Gastroesophageal sphincter (tissue), 4 donors: Measurements from ENCODE around the gene PLAU. TPM values are rescaled to one million over a fixed set of nuclear protein-coding genes. Genes with fewer than 3 reads are reported as not detected.

Source experiments
- ATAC-seq: fragments of 150-250 bp; one replicate; pipeline ENCODE4 v1.9.1; 2016; ENCODE audit warnings: mild to moderate bottlenecking, moderate library complexity
- H3K27ac ChIP-seq, 4 donors: fragments of 200-600 bp; sonication (generic) in 3 of 4; 1 replicate in 3 of 4; 2 replicates in 1 of 4; pipeline ENCODE4 v1.5.1; 2016 to 2019
- H3K27me3 ChIP-seq: fragments of 200-600 bp; sonication (generic); one replicate; pipeline ENCODE4 v1.5.1; 2019
- H3K36me3 ChIP-seq, 2 donors: fragments of 200-600 bp; sonication (generic); one replicate each; pipeline ENCODE4 v1.5.1; 2019; ENCODE audit warnings: control low read depth in 1 of 2
- H3K4me1 ChIP-seq, 3 donors: fragments of 200-600 bp; sonication (generic); 1 replicate in 2 of 3; 2 replicates in 1 of 3; pipeline ENCODE4 v1.5.1; 2016 to 2019; ENCODE audit warnings: control low read depth in 2 of 3
- H3K4me3 ChIP-seq, 2 donors: fragments of 200-600 bp; sonication (generic); one replicate each; pipeline ENCODE4 v1.5.1; 2019; ENCODE audit warnings: mild to moderate bottlenecking in 1 of 2, moderate library complexity in 1 of 2
- H3K9me3 ChIP-seq, 3 donors: fragments of 200-600 bp; sonication (generic); one replicate each; pipeline ENCODE4 v1.5.1; 2017 to 2019; ENCODE audit warnings: control low read depth in 2 of 3
- EP300 ChIP-seq: sonication (generic); formaldehyde crosslinking; IDR thresholded peaks from one replicate; pipeline ENCODE4 v1.6.1; 2017; ENCODE audit warnings: antibody characterized with exemption, mild to moderate bottlenecking
- POLR2A ChIP-seq, 2 donors: fragments of 450-650 bp; IDR thresholded peaks; one replicate each; pipeline ENCODE4 v1.6.1; 2017; ENCODE audit warnings: antibody characterized with exemption in 2 of 2, mild to moderate bottlenecking in 2 of 2, moderate library complexity in 1 of 2
- POLR2AphosphoS5 ChIP-seq: sonication (generic); formaldehyde crosslinking; IDR thresholded peaks from one replicate; pipeline ENCODE4 v1.6.1; 2017; ENCODE audit warnings: antibody characterized with exemption
- WGBS, 2 donors: methylation state at CpG; one replicate each; pipeline ENCODE4 v1.1.5; 2018; ENCODE audit warnings: low coverage in 1 of 2; 5-methylcytosine and 5-hydroxymethylcytosine counted together
- total RNA-seq, 4 donors: library from RNA; depleted of rRNA; stranded (reverse); fragments of >200 nt; gene quantifications; one replicate each; pipeline ENCODE4 v1.1.0, GENCODE V29; 2016
- TF ChIP-seq, protein P1 (sequence below), 4 experiments: fragments of 200-600 bp in 2 of 4; fragments of 450-650 bp in 2 of 4; sonication (generic) in 1 of 4; IDR thresholded peaks; one replicate each; pipeline ENCODE4 v1.5.1; 2017 to 2019; ENCODE audit warnings: antibody characterized with exemption in 4 of 4, mild to moderate bottlenecking in 2 of 4, moderate library complexity in 2 of 4

PLAU gene
- total RNA-seq, 4 donors from 2014 or later, result 1.1 to 43.3 (median 8.3) TPM

DNA sequence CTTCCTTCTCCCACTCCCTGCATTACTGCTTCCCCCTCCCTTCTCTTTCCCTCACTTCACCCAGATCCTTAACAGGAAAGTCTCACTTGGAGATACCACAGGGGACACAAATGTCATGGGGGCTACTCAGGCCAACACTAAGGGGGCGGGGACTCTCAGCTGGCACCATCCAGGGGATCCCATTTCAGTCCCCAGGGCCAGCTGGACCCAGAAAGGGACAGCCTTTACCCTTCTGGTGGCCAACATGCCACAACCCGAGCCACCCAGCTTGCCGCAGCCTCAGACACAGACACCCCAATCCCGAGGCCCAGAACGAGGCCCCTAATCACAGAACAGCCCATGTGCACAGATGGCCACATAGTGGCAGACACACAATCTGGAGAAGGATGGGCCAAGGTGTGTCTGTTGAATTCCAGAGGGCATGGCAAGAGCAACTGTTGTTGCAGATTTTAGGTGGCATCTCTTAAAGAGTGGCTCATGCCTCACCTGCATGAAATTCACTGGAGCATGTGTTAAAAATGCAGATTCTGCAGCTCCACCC lies 42.2 kb upstream of the PLAU start:
- Histone ChIP-seq H3K9me3 (no peaks in the 10 kb centered on the region), H3K4me1 (peaks cover 12 to 98% (median 51%) of the 10 kb centered on the region in 3 donors), H3K27me3 (no peaks in the 10 kb centered on the region), H3K36me3 (peaks cover 0 to 40% of the 10 kb centered on the region in 2 donors), H3K27ac (peak overlapping the region; percentile 7 to 90 (median 88)), H3K4me3 (no peak overlapping the region)
- WGBS, 2 donors, result no CpG with 5 or more reads among the region's 5 CpGs
- TF ChIP-seq EP300 (no peak), POLR2AphosphoS5 (no peak), POLR2A (IDR thresholded peaks at IDR 0.05) (no peak)
- TF ChIP-seq, protein P1, sequence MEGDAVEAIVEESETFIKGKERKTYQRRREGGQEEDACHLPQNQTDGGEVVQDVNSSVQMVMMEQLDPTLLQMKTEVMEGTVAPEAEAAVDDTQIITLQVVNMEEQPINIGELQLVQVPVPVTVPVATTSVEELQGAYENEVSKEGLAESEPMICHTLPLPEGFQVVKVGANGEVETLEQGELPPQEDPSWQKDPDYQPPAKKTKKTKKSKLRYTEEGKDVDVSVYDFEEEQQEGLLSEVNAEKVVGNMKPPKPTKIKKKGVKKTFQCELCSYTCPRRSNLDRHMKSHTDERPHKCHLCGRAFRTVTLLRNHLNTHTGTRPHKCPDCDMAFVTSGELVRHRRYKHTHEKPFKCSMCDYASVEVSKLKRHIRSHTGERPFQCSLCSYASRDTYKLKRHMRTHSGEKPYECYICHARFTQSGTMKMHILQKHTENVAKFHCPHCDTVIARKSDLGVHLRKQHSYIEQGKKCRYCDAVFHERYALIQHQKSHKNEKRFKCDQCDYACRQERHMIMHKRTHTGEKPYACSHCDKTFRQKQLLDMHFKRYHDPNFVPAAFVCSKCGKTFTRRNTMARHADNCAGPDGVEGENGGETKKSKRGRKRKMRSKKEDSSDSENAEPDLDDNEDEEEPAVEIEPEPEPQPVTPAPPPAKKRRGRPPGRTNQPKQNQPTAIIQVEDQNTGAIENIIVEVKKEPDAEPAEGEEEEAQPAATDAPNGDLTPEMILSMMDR (IDR thresholded peaks at IDR 0.05), result no peak
- no peak for ATAC-seq

DNA sequence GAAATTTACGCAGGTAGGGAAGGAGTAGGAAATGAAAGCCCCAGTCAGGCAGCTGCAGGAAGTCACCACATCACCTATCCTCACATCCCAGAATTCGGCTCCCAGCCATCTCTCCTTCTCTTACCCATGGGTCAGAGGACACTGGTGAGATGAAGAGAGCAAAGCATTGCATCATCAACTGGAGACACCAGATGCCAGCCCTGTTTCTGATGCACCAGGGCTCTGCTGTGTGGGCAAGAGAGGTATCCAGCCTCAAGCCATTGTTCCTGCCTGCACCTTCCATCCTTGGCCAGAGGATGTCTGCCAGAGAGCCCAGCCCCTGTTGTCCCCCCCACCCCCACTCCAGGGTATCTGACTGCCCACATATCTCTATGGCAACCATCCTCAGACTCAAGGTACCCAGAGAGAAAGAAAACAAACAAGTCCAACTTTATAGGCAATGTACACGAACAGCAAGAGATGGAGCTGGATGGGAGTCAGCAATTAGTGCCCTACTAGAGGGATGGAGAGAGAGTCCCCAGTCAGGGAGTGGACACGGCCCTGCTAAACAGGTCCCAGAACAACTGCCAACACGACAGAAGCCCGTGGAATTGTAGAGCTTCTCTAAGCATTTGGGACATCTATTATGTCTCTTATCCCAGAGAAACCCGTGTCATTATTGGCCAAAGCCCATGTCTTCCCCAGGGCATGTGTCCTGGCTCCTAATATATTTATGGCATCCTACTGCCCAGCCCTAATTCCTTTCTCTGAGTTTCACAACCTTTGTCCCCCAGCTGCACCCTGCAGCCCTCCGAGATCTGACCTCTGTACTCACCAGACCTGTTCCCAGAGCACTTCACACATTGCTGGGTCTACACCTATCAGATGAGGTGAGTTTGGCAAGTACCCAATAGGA lies 39.4 kb upstream of the PLAU start:
- Histone ChIP-seq H3K4me1 (peaks cover 6 to 89% (median 46%) of the 10 kb centered on the region in 3 donors), H3K27me3 (no peaks in the 10 kb centered on the region), H3K4me3 (peak overlapping the region in 1 of 2 donors; percentile 99), H3K36me3 (peaks cover 0 to 27% of the 10 kb centered on the region in 2 donors), H3K27ac (peak overlapping the region; percentile 27 to 90 (median 88)), H3K9me3 (no peaks in the 10 kb centered on the region)
- ATAC-seq, result no peak
- TF ChIP-seq POLR2A (IDR thresholded peaks at IDR 0.05), result no peak
- no peak for TF ChIP-seq POLR2AphosphoS5
- TF ChIP-seq, protein P1 (IDR thresholded peaks at IDR 0.05), result no peak
- no peak for TF ChIP-seq EP300
- WGBS, 2 donors, result 23 to 56% methylated on average over 6 to 7 of the region's 8 CpGs

DNA sequence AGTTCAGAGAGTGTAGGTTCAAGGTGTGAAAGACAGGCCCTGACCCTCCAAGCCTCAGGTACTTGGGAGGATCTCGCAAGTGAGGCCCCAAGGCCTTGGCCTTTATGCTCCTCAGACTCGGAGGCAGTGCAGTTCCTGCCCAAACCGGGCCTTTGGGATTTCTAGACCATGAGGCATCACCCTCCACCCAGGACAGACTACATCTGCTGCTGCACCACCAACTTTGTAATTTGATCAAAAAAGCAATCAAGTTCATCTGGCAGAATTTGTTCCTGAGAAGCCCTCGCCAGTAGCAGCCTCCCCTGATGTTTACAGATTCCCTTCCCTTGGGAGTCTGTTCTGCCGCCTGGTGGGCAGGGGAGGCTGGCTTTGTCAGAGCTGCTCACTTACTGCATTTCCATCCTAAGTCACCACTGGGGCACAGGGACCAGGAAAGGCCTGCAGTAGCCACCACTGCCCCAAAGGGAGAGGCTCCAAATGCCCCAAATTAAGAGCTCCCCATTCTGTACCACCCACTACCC lies 38.7 kb upstream of the PLAU start:
- H3K4me3 ChIP-seq, result peak overlapping the region in 1 of 2 donors; percentile 99
- peaks cover 5 to 89% (median 39%) of the 10 kb centered on the region in 3 donors for H3K4me1 ChIP-seq
- ATAC-seq, result no peak
- no peaks in the 10 kb centered on the region for H3K27me3 ChIP-seq
- H3K36me3 ChIP-seq, result peaks cover 0 to 27% of the 10 kb centered on the region in 2 donors
- H3K9me3 ChIP-seq, result no peaks in the 10 kb centered on the region
- 43 to 67% methylated on average over 3 of the region's 5 CpGs for WGBS, 2 donors
- TF ChIP-seq EP300 (no peak), POLR2AphosphoS5 (peak; percentile 35), POLR2A (IDR thresholded peaks at IDR 0.05) (no peak)
- TF ChIP-seq, protein P1 (IDR thresholded peaks at IDR 0.05), result peak in 3 of 4 experiments; percentile 68 to 80 (median 78)
- H3K27ac ChIP-seq, result peak overlapping the region; percentile 27 to 90 (median 88)

DNA sequence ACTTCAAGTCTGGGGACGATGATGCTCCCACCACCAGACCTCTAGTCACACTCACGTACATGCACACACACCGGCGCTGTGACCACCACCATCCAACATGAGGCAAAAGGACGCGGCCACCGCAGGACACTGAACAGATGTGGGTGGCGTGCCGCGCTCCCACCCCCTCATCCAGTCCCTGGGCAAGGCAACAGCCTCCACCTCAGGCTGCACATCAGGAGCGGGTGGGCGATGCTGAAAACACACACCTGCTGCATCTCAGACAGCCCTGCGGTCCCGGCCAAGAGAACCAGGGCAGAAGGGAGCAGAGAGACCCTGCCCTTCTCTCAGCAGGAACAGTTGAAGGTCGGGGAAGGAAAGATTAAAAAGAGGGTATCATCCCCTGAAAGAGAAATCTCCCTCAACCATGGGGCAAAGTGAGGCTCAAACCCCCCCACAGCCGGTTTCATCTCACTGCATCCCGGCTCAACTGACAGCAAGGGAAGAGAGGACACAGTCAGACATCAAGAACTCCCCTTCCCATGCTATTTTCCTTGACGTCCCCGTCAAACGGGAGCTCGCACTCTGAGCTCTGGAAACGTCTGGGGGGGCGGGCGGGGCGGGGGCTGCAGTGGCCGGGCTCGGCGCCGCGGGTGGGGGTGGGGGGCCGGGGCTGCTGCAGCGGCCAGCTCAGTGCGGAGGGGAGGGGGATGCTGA lies 37.6 kb upstream of the PLAU start:
- Histone ChIP-seq H3K4me1 (peaks cover under 1 to 83% (median 31%) of the 10 kb centered on the region in 3 donors), H3K36me3 (peaks cover 0 to 24% of the 10 kb centered on the region in 2 donors), H3K27ac (peak overlapping the region; percentile 44 to 90 (median 88)), H3K27me3 (no peaks in the 10 kb centered on the region), H3K4me3 (peak overlapping the region; percentile 92 to 99), H3K9me3 (no peaks in the 10 kb centered on the region)
- TF ChIP-seq POLR2A (IDR thresholded peaks at IDR 0.05), result no peak
- no peak for TF ChIP-seq EP300
- TF ChIP-seq, protein P1 (IDR thresholded peaks at IDR 0.05), result no peak
- no peak for TF ChIP-seq POLR2AphosphoS5
- no peak for ATAC-seq
- WGBS, 2 donors, result 0 to 9% methylated on average over 2 to 4 of the region's 33 CpGs
